ENCODE data around the gene CYP2W1.

GRCh38 chr7:1010226-1010625, 27.2 kb downstream of the CYP2W1 start:
- no peak for TF ChIP-seq ZNF184 (tag by site-specific recombination; IDR thresholded peaks at IDR 0.05)
- no peak for TF ChIP-seq ZNF629 (tag by site-specific recombination; IDR thresholded peaks at IDR 0.05)
- TF ChIP-seq ZNF707 (tag by site-specific recombination; IDR thresholded peaks at IDR 0.05): no peak
- TF ChIP-seq ZEB2 (tag by site-specific recombination; IDR thresholded peaks at IDR 0.05): no peak
- no peak for TF ChIP-seq TSHZ1 (tag by site-specific recombination; IDR thresholded peaks at IDR 0.05; ENCODE audit: borderline replicate concordance)
- no peak for TF ChIP-seq PRDM10 (tag by site-specific recombination; IDR thresholded peaks at IDR 0.05)
- TF ChIP-seq REST (tag by site-specific recombination; IDR thresholded peaks at IDR 0.05): no peak

Data from HEK293 (cell line).